Coronary artery (tissue), 2 donors: Measurements from ENCODE around the gene ATP5PD.
A peak's percentile ranks its signal among the peaks of the same experiment; 100 is the strongest.
"Not testable (repeated sequence)": the region's sequence is repeated elsewhere in the genome, so short reads cannot be mapped to it uniquely, and the experiment has no call there.

Experiments used
- DNase-seq: peaks from one replicate; pipeline ENCODE4 v3.0.0-alpha.2; 2017; ENCODE audit warnings: low spot score
- H3K27ac ChIP-seq, 2 donors: fragments of 200-600 bp; sonication (generic); one replicate each; pipeline ENCODE4 v1.5.1; 2016 to 2019
- H3K4me3 ChIP-seq: fragments of 200-600 bp; sonication (generic); 2 replicates; pipeline ENCODE4 v1.5.1; 2016; ENCODE audit warnings: mild to moderate bottlenecking, moderate library complexity
- CTCF ChIP-seq: fragments of 200-600 bp; sonication (generic); IDR thresholded peaks from one replicate; pipeline ENCODE4 v1.5.1; 2019; ENCODE audit warnings: antibody characterized with exemption

Gene ATP5PD

GRCh38 chr17:75047398-75048098 lies 779 bp upstream of the ATP5PD start:
- TF ChIP-seq CTCF: no peak
- Histone ChIP-seq H3K4me3 (peak overlapping the region; percentile 93), H3K27ac (peak overlapping the region; percentile 98 to 99)
- DNase-seq: no peak

GRCh38 chr17:75045946-75046406 lies 793 bp downstream of the ATP5PD start:
- peak overlapping the region; percentile 98 to 99 for H3K27ac ChIP-seq
- H3K4me3 ChIP-seq: peak overlapping the region; percentile 93
- not testable (repeated sequence) for DNase-seq

DNA sequence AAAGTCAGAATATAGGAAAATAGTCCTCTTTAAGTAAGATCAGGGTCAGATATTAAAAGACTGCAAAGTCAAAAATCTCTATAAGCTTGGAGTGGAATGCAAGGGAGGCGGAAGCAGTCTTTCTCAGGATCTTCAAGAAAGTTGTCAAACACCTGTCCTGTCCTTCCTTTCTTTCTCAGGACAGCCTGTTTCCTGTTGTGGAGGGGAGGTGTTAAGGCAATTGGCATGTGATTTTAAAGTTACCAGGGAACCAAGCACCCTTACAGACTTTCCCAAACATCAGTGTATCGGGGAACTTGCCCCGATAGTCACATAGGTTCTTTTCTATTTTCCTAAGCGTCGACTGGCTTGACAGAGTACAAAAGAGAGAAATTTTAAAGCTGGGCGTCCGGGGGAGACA lies 2.1 kb downstream of the ATP5PD start:
- Histone ChIP-seq H3K27ac (no peak overlapping the region), H3K4me3 (no peak overlapping the region)
- TF ChIP-seq CTCF: no peak
- no peak for DNase-seq

DNA sequence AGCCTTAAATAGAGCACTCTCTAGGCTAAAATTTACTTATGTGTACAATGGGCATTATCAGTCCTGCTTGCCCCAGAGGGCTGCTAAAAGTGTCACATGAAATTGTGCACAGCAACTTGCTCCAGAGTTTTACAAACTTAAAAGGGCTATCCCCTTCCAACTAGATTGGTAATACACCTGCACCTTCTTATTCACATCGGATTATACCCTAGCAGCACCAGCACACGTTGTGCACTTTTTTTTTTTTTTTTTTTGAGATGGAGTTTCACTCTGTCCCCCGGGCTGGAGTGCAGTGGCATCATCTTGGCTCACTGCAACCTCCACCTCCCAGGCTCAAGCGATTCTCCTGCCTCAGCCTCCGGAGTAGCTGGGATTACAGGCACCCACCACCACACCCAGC lies 3.0 kb downstream of the ATP5PD start:
- H3K27ac ChIP-seq, H3K4me3 ChIP-seq, DNase-seq: not testable (repeated sequence)

DNA sequence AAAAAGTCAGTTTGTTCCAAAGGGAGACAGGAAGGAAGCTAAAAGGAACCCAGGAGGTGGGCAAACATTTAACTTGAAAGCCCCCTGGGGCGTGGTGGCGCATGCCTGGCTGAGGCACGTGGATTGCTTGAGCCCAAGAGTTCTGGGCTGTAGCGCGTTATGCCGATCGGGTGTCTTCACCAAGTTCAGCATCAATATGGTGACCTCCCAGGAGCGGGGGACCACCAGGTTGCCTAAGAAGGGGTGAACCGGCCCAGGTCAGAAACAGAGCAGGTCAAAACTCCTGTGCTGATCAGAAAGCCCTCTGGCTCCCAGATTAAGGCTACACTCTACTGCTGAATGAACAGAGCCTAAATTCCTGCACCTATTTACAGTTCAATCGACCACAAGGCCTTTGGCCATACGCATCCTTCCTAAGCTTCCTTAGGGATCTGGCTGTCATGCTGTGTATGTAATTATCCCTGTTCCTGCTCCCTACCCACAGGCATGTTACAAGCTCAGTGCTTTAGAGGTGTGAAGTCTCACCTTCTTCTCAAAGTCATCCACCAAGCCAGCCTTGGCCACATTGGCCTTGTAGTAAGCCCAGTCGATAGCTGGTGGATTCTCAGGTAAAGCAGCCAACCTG lies 5.0 kb downstream of the ATP5PD start:
- DNase-seq: no peak
- Histone ChIP-seq H3K27ac (no peak overlapping the region), H3K4me3 (no peak overlapping the region)
- no peak for TF ChIP-seq CTCF

- no peak for DNase-seq
- Histone ChIP-seq H3K27ac (no peak overlapping the region), H3K4me3 (no peak overlapping the region)
- no peak for TF ChIP-seq CTCF
Measured at GRCh38 chr17:75039238-75039637, 7.5 kb downstream of the ATP5PD start.

DNA sequence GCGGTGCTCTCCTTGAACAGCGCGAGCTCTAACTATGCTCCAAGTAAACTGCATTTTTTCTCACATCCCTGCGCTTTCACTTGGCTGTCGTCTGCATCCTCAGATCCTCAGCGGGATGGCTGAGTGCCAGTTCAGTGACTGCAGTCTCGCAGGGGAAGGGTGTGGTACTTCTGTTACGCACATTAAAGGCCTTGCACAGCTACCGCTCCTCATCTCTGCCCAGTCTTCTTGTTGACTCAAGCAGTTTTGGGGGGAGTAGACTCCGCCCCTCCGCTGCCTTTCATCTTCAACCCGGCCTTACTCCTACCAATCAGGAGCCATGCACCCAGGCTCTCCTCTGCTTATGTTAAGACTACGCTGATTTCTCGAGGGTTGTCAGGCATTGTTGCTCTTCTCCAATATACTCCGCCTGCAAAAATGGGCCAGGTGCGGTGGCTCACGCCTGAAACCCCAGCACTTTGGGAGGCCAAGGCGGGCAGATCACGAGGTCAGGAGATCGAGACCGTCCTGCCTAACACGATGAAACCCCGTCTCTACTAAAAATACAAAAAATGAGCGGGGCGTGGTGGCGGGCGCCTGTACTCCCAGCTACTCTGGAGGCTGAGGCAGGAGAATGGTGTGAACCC lies 10.0 kb downstream of the ATP5PD start:
- TF ChIP-seq CTCF: no peak
- peak overlapping the region; percentile 35 for H3K4me3 ChIP-seq
- peak; percentile 85 for DNase-seq
- peak overlapping the region; percentile 94 to 96 for H3K27ac ChIP-seq
